GM23338 (cell line): ENCODE measurements around the gene RPS15.

Experiments used
- EZH2 ChIP-seq: fragments of 200-600 bp; sonication (generic); IDR thresholded peaks from one replicate; pipeline ENCODE4 v1.8.0; 2017; ENCODE audit warnings: antibody characterized with exemption, mild to moderate bottlenecking, low read depth; ENCODE audit not compliant: unreplicated experiment
- EZH2phosphoT487 ChIP-seq: fragments of 200-600 bp; sonication (generic); IDR thresholded peaks from one replicate; pipeline ENCODE4 v1.8.1; 2018; ENCODE audit warnings: antibody characterized with exemption; ENCODE audit not compliant: unreplicated experiment
- NANOG ChIP-seq: IDR thresholded peaks from 2 replicates; pipeline ENCODE4 v1.6.1; 2016; ENCODE audit warnings: antibody characterized with exemption, borderline replicate concordance
- POLR2AphosphoS5 ChIP-seq: IDR thresholded peaks from 2 replicates; pipeline ENCODE4 v1.6.1; 2016; ENCODE audit warnings: antibody characterized with exemption, low read depth
- STAT1 ChIP-seq: IDR thresholded peaks from one replicate; pipeline ENCODE4 v1.6.1; 2016; ENCODE audit warnings: antibody characterized with exemption; ENCODE audit not compliant: unreplicated experiment
- ZNF331 ChIP-seq: fragments of 250-450 bp; sonication (Bioruptor Pico); IDR thresholded peaks from 2 replicates; pipeline ENCODE4 v1.5.0; 2020; ENCODE audit warnings: low read depth, mild to moderate bottlenecking, moderate library complexity
- TF ChIP-seq, protein P1 (sequence below), 2 experiments: fragments of 200-600 bp in 1 of 2; sonication (generic) in 1 of 2; conservative IDR thresholded peaks; 2 replicates each; pipeline versions ENCODE4 v1.5.1 to v1.6.1; 2016 to 2017; ENCODE audit warnings: antibody characterized with exemption in 2 of 2, low read depth in 2 of 2, mild to moderate bottlenecking in 2 of 2, moderate library complexity in 1 of 2

DNA sequence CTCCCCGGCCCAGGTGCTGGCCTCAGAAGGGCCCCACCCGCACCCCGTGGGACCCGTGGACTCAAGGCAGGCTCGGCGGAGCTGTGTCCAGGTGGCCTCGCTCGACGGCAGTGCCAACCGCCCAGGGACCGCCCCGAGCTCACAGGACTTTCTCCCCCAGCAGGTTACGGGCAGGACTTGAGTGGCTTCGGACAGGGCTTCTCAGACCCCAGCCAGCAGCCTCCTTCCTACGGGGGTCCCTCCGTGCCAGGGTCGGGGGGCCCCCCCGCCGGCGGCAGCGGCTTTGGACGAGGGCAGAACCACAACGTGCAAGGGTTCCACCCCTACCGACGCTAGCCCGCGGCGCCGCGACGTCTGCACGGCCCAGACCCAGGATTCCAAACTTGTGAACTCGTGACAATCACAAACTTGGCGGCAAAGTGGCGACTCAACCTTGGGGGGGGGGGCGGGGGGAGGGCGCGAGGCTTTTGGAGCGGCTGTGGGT is 3.6 kb upstream of the RPS15 start:
- TF ChIP-seq POLR2AphosphoS5 (no peak), STAT1 (no peak), ZNF331 (CRISPR knock-in tag) (no peak), NANOG (no peak), EZH2 (no peak), EZH2phosphoT487 (no peak)
- TF ChIP-seq, protein P1, sequence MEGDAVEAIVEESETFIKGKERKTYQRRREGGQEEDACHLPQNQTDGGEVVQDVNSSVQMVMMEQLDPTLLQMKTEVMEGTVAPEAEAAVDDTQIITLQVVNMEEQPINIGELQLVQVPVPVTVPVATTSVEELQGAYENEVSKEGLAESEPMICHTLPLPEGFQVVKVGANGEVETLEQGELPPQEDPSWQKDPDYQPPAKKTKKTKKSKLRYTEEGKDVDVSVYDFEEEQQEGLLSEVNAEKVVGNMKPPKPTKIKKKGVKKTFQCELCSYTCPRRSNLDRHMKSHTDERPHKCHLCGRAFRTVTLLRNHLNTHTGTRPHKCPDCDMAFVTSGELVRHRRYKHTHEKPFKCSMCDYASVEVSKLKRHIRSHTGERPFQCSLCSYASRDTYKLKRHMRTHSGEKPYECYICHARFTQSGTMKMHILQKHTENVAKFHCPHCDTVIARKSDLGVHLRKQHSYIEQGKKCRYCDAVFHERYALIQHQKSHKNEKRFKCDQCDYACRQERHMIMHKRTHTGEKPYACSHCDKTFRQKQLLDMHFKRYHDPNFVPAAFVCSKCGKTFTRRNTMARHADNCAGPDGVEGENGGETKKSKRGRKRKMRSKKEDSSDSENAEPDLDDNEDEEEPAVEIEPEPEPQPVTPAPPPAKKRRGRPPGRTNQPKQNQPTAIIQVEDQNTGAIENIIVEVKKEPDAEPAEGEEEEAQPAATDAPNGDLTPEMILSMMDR (conservative IDR thresholded peaks at IDR 0.05; ENCODE audit: low read depth in 2 of 2): no peak
